ENCODE results near the gene PSD2.
A peak's percentile ranks its signal among the peaks of the same experiment; 100 is the strongest.
"Not testable (repeated sequence)": the region's sequence is repeated elsewhere in the genome, so short reads cannot be mapped to it uniquely, and the experiment has no call there.

PSD2 gene

GRCh38 chr5:139792655-139793054 is 3.0 kb upstream of the PSD2 start:
- not testable (repeated sequence) for DNase-seq

- no peak for DNase-seq
Observed at GRCh38 chr5:139794067-139794846, 1.4 kb upstream of the PSD2 start.

- DNase-seq, result no peak
Observed at GRCh38 chr5:139796061-139796806, 626 bp downstream of the PSD2 start.

- no peak for DNase-seq
Observed at GRCh38 chr5:139797335-139797734, 1.7 kb downstream of the PSD2 start.

GRCh38 chr5:139797856-139798510 is 2.4 kb downstream of the PSD2 start:
- DNase-seq, result no peak

- no peak for DNase-seq
Observed at GRCh38 chr5:139798883-139799282, 3.3 kb downstream of the PSD2 start.

GRCh38 chr5:139799359-139799758 is 3.8 kb downstream of the PSD2 start:
- DNase-seq, result no peak

- DNase-seq, result no peak
Observed at GRCh38 chr5:139803978-139804377, 8.4 kb downstream of the PSD2 start.

- no peak for DNase-seq
Observed at GRCh38 chr5:139804800-139805397, 9.3 kb downstream of the PSD2 start.

- no peak for DNase-seq
Observed at GRCh38 chr5:139805545-139805944, 9.9 kb downstream of the PSD2 start.

GRCh38 chr5:139806111-139806510 is 10.5 kb downstream of the PSD2 start:
- DNase-seq, result no peak

GRCh38 chr5:139806726-139807646 is 11.4 kb downstream of the PSD2 start:
- DNase-seq, result no peak

GRCh38 chr5:139807647-139808030 is 12.0 kb downstream of the PSD2 start:
- no peak for DNase-seq

- peak; percentile 87 for DNase-seq
Observed at GRCh38 chr5:139808481-139809330, 13.1 kb downstream of the PSD2 start.

GRCh38 chr5:139809331-139809810 is 13.8 kb downstream of the PSD2 start:
- no peak for DNase-seq

- DNase-seq, result no peak
Observed at GRCh38 chr5:139810341-139811273, 15.0 kb downstream of the PSD2 start.

GRCh38 chr5:139811274-139811607 is 15.6 kb downstream of the PSD2 start:
- DNase-seq, result no peak

GRCh38 chr5:139812323-139812722 is 16.7 kb downstream of the PSD2 start:
- DNase-seq, result no peak

- DNase-seq, result no peak
Observed at GRCh38 chr5:139812836-139813805, 17.5 kb downstream of the PSD2 start.

Measured in islet precursor cell (in vitro differentiated cells).